Measurements from ENCODE around the gene LHFPL2.

- no peak for TF ChIP-seq EZH2 (IDR thresholded peaks at IDR 0.05; ENCODE audit: borderline replicate concordance, insufficient read depth, low read depth, low read length, poor library complexity, severe bottlenecking)
- TF ChIP-seq, protein P1, sequence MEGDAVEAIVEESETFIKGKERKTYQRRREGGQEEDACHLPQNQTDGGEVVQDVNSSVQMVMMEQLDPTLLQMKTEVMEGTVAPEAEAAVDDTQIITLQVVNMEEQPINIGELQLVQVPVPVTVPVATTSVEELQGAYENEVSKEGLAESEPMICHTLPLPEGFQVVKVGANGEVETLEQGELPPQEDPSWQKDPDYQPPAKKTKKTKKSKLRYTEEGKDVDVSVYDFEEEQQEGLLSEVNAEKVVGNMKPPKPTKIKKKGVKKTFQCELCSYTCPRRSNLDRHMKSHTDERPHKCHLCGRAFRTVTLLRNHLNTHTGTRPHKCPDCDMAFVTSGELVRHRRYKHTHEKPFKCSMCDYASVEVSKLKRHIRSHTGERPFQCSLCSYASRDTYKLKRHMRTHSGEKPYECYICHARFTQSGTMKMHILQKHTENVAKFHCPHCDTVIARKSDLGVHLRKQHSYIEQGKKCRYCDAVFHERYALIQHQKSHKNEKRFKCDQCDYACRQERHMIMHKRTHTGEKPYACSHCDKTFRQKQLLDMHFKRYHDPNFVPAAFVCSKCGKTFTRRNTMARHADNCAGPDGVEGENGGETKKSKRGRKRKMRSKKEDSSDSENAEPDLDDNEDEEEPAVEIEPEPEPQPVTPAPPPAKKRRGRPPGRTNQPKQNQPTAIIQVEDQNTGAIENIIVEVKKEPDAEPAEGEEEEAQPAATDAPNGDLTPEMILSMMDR (IDR thresholded peaks at IDR 0.05), result no peak
Measured at GRCh38 chr5:78638423-78638822, 10.1 kb downstream of the LHFPL2 start.
